Mesendoderm (in vitro differentiated cells): ENCODE measurements around the gene PPP2R2C.

Source experiments
- DNase-seq: peaks from one replicate; pipeline ENCODE4 v3.0.0; 2013
- H2AK5ac ChIP-seq: 2 replicates; pipeline ENCODE4 v1.6.1; 2013; ENCODE audit warnings: low read length, inconsistent platforms
- H2BK120ac ChIP-seq: 2 replicates; pipeline ENCODE4 v1.6.1; 2013; ENCODE audit warnings: low read depth, mild to moderate bottlenecking, low read length, moderate library complexity, mixed read lengths
- H2BK15ac ChIP-seq: replicated peaks from 2 replicates; pipeline ENCODE4 v1.6.1; 2013; ENCODE audit warnings: low read depth, mild to moderate bottlenecking, moderate library complexity
- H2BK5ac ChIP-seq: 2 replicates; pipeline ENCODE4 v1.6.1; 2013; ENCODE audit warnings: low read length, inconsistent platforms
- H3K18ac ChIP-seq: 2 replicates; pipeline ENCODE4 v1.6.1; 2013; ENCODE audit warnings: mild to moderate bottlenecking, low read length, mixed read lengths
- H3K23ac ChIP-seq: one replicate; pipeline ENCODE4 v1.6.1; 2013; ENCODE audit warnings: low read length
- H3K27ac ChIP-seq: 2 replicates; pipeline ENCODE4 v1.5.1; 2013; ENCODE audit warnings: low read depth, mild to moderate bottlenecking, inconsistent platforms, low read length, moderate library complexity
- H3K27me3 ChIP-seq: 2 replicates; pipeline ENCODE4 v1.6.1; 2013; ENCODE audit warnings: low read length, control low read depth, mild to moderate bottlenecking, inconsistent platforms; ENCODE audit not compliant: insufficient read depth, poor library complexity
- H3K36me3 ChIP-seq: 2 replicates; pipeline ENCODE4 v1.6.1; 2013; ENCODE audit warnings: low read length, inconsistent platforms; ENCODE audit not compliant: control insufficient read depth, insufficient read depth
- H3K4ac ChIP-seq: one replicate; pipeline ENCODE4 v1.6.1; 2013; ENCODE audit warnings: low read depth, mild to moderate bottlenecking, low read length, moderate library complexity
- H3K4me1 ChIP-seq: 2 replicates; pipeline ENCODE4 v1.6.1; 2013; ENCODE audit warnings: low read depth, low read length, inconsistent platforms; ENCODE audit not compliant: control insufficient read depth
- H3K4me2 ChIP-seq: 2 replicates; pipeline ENCODE4 v1.6.1; 2013; ENCODE audit warnings: low read length
- H3K4me3 ChIP-seq: 2 replicates; pipeline ENCODE4 v1.5.1; 2013; ENCODE audit warnings: mild to moderate bottlenecking, low read length
- H3K56ac ChIP-seq: one replicate; pipeline ENCODE4 v1.6.1; 2013; ENCODE audit warnings: low read length
- H3K79me1 ChIP-seq: 2 replicates; pipeline ENCODE4 v1.6.1; 2013; ENCODE audit warnings: low read length, inconsistent platforms
- H3K79me2 ChIP-seq: 2 replicates; pipeline ENCODE4 v1.6.1; 2013; ENCODE audit warnings: mild to moderate bottlenecking, low read length; ENCODE audit not compliant: control insufficient read depth, insufficient read depth
- H3K9ac ChIP-seq: 2 replicates; pipeline ENCODE4 v1.6.1; 2013; ENCODE audit warnings: low read length, inconsistent platforms
- H4K5ac ChIP-seq: one replicate; pipeline ENCODE4 v1.6.1; 2013; ENCODE audit warnings: low read length
- H4K8ac ChIP-seq: one replicate; pipeline ENCODE4 v1.6.1; 2013; ENCODE audit warnings: low read depth, mild to moderate bottlenecking, control low read depth, low read length, moderate library complexity
- WGBS: extraction: QIAGEN DNeasy Blood & Tissue Kit; methylation state at CpG from one replicate; pipeline ENCODE4 v1.1.7; 2013; ENCODE audit warnings: low lambda C conversion rate, missing lambda C conversion rate; ENCODE audit not compliant: insufficient coverage; ENCODE audit errors: extremely low coverage; 5-methylcytosine and 5-hydroxymethylcytosine counted together

The PPP2R2C gene

DNA sequence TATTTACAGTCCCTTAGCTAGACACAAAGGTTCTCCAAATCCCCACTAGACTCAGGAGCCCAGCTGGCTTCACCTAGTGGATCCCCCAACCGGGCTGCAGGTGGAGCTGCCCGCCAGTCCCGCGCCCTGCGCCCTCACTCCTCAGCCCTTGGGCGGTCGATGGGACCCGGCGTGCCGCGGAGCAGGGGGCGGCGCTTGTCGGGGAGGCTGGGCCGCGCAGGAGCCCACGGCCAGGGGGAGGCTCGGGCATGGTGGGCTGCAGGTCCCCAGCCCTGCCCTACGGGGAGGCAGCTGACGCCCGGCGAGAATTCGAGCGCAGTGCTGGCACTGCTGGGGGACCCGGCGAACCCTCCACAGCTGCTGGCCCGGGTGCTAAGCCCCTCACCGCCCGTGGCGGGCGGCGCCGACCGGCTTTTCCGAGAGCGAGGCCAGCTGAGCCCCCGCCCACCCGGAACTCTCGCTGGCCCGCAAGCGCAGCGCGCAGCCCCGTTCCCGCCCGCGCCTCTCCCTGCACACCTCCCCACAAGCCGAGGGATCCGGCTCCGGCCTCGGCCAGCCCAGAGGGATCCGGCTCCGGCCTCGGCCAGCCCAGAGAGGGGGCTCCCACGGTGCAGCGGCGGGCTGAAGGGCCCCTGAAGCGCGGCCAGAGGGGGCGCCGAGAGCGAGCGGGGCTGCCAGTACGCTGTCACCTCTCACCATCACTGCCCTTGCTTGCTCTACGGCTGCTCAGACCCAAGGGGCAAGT lies 163.3 kb downstream of the PPP2R2C start:
- Histone ChIP-seq H3K36me3 (peaks cover 2% of the 10 kb centered on the region), H3K4me2 (peak overlapping the region; percentile 59), H3K4me1 (no peaks in the 10 kb centered on the region), H2AK5ac (no peak overlapping the region), H2BK5ac (no peak overlapping the region), H3K27me3 (no peaks in the 10 kb centered on the region), H3K23ac (no peak overlapping the region), H2BK15ac (no peak overlapping the region), H3K79me2 (no peaks in the 10 kb centered on the region), H4K5ac (no peak overlapping the region), H3K18ac (no peak overlapping the region), H3K4me3 (no peak overlapping the region), H3K56ac (peak overlapping the region; percentile 79), H3K79me1 (no peaks in the 10 kb centered on the region), H2BK120ac (no peak overlapping the region), H3K9ac (peak overlapping the region; percentile 65), H4K8ac (no peak overlapping the region), H3K4ac (no peak overlapping the region), H3K27ac (no peak overlapping the region)
- WGBS: no CpG with 5 or more reads among the region's 65 CpGs
- peak; percentile 72 for DNase-seq

DNA sequence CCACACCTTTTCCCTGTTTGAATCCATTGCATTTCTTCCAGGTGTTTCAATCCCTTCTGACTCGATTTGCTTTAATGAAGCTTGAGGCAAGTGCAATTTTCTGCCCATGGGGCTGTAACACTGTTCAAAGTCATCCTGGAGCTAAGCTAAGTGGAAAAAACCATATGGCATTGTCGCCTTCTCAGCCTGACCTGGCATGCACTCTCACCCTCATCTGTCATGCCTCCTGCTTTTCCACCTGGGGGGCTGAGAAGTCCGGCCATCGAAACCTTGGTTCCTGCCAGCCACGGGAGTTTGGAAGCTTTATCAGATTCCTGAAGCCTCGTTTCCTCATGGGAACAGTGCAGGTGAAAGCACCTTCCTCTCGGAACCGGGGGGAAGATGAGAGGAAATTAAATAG lies 164.5 kb downstream of the PPP2R2C start:
- H3K4ac ChIP-seq: no peak overlapping the region
- no peaks in the 10 kb centered on the region for H3K79me1 ChIP-seq
- no CpG with 5 or more reads among the region's 8 CpGs for WGBS

DNA sequence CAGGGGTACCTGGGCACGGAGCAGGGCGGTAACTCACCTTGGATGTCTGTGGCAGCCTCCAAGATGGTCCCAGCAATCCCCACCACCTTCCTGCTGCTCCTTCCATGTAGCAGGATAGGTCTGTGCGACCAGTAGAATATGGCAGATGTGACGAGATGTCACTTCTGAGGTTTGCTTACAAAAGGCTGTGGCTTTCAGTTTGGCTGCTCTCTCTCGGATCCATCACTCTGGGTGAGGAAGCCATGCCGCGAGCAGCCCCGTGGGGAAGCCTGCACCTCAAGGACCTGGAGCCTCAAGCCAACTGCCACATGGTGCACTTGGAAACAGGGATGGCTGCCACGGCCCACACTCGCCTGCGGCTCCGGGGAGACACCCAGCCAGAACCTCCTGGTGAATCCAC lies 165.2 kb downstream of the PPP2R2C start:
- no peak overlapping the region for H3K4me2 ChIP-seq
- peaks cover 2% of the 10 kb centered on the region for H3K36me3 ChIP-seq
- no peaks in the 10 kb centered on the region for H3K79me2 ChIP-seq
- no peak overlapping the region for H2AK5ac ChIP-seq
- no peak overlapping the region for H4K8ac ChIP-seq
- no peak overlapping the region for H2BK5ac ChIP-seq
- H3K27me3 ChIP-seq: no peaks in the 10 kb centered on the region
- no peak overlapping the region for H3K4me3 ChIP-seq
- no peak overlapping the region for H2BK15ac ChIP-seq
- H3K9ac ChIP-seq: no peak overlapping the region
- no peaks in the 10 kb centered on the region for H3K79me1 ChIP-seq
- H3K56ac ChIP-seq: no peak overlapping the region
- H3K23ac ChIP-seq: no peak overlapping the region
- no peak overlapping the region for H3K18ac ChIP-seq
- DNase-seq: no peak
- no peaks in the 10 kb centered on the region for H3K4me1 ChIP-seq
- WGBS: no CpG with 5 or more reads among the region's 12 CpGs
- no peak overlapping the region for H4K5ac ChIP-seq
- H3K4ac ChIP-seq: no peak overlapping the region
- no peak overlapping the region for H3K27ac ChIP-seq
- no peak overlapping the region for H2BK120ac ChIP-seq

More for the DNA sequence above, 164.5 kb downstream of the PPP2R2C start:
- H2BK5ac ChIP-seq: no peak overlapping the region
- no peak overlapping the region for H2BK120ac ChIP-seq
- no peaks in the 10 kb centered on the region for H3K27me3 ChIP-seq
- H3K79me2 ChIP-seq: no peaks in the 10 kb centered on the region
- no peak overlapping the region for H3K27ac ChIP-seq
- no peak overlapping the region for H3K18ac ChIP-seq
- no peak overlapping the region for H4K8ac ChIP-seq
- H3K4me2 ChIP-seq: no peak overlapping the region
- no peak for DNase-seq
- H3K36me3 ChIP-seq: peaks cover 2% of the 10 kb centered on the region
- no peak overlapping the region for H3K9ac ChIP-seq
- no peak overlapping the region for H3K4me3 ChIP-seq
- no peak overlapping the region for H3K23ac ChIP-seq
- no peak overlapping the region for H4K5ac ChIP-seq
- H2AK5ac ChIP-seq: no peak overlapping the region
- H3K56ac ChIP-seq: no peak overlapping the region
- no peak overlapping the region for H2BK15ac ChIP-seq
- no peaks in the 10 kb centered on the region for H3K4me1 ChIP-seq

DNA sequence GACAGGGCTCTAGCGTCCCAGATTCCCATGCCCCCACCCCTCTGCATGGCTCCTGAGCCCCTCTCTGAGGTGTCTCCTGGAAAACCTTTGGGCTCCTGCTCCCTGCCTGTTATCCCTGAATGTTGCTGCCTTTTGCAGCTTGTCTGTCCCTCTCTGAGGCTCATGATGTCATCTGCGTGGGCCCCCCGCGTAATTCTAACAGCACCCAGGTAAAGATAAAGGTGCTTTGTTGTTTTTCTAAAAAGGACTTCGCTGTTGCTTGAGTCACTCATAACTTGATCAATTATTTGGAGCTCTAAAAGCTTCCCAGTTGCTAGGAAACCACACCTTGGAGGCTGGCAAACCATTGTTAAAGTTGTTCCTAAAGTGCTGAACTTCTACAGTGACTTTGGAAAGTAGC lies 166.1 kb downstream of the PPP2R2C start:
- Histone ChIP-seq H4K5ac (no peak overlapping the region), H2BK120ac (no peak overlapping the region), H3K27ac (no peak overlapping the region), H2BK5ac (no peak overlapping the region), H3K23ac (no peak overlapping the region), H3K36me3 (peaks cover 2% of the 10 kb centered on the region), H3K18ac (no peak overlapping the region), H3K27me3 (no peaks in the 10 kb centered on the region), H2AK5ac (no peak overlapping the region), H4K8ac (no peak overlapping the region), H3K4me3 (no peak overlapping the region), H3K4me1 (no peaks in the 10 kb centered on the region), H3K4me2 (no peak overlapping the region), H3K9ac (no peak overlapping the region), H3K4ac (no peak overlapping the region), H2BK15ac (no peak overlapping the region), H3K56ac (no peak overlapping the region), H3K79me1 (no peaks in the 10 kb centered on the region), H3K79me2 (no peaks in the 10 kb centered on the region)
- no CpG with 5 or more reads among the region's 5 CpGs for WGBS
- no peak for DNase-seq

DNA sequence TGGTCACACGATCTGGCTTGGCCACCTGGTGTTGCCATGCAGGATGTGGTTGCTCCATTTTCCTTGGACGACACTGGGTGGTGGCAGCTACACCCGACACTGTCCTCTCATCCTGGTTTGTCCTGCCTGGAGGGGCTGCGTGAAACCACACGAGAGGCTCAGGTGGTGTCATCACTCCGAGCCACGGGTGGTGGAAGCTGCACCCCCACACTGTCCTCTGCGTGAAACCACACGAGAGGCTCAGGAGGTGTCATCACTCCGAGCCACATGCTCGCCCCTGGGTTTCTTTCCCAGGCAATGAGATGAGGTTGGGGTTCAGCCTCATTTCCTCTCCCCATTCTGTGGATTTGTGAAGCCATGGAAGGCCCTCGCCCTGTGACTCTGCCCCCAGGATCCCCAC lies 168.5 kb downstream of the PPP2R2C start:
- no peak overlapping the region for H3K4me3 ChIP-seq
- no CpG with 5 or more reads among the region's 12 CpGs for WGBS
- no peak overlapping the region for H3K4ac ChIP-seq
- H4K8ac ChIP-seq: no peak overlapping the region
- H3K4me2 ChIP-seq: no peak overlapping the region
- H3K18ac ChIP-seq: no peak overlapping the region
- no peaks in the 10 kb centered on the region for H3K79me2 ChIP-seq
- no peaks in the 10 kb centered on the region for H3K4me1 ChIP-seq
- H3K9ac ChIP-seq: no peak overlapping the region
- H2AK5ac ChIP-seq: no peak overlapping the region
- H3K36me3 ChIP-seq: peaks cover 2% of the 10 kb centered on the region
- no peak overlapping the region for H3K27ac ChIP-seq
- DNase-seq: no peak
- H2BK15ac ChIP-seq: no peak overlapping the region
- no peak overlapping the region for H2BK5ac ChIP-seq
- no peak overlapping the region for H3K56ac ChIP-seq
- H3K79me1 ChIP-seq: no peaks in the 10 kb centered on the region
- H3K27me3 ChIP-seq: no peaks in the 10 kb centered on the region
- H2BK120ac ChIP-seq: no peak overlapping the region
- H4K5ac ChIP-seq: no peak overlapping the region
- H3K23ac ChIP-seq: no peak overlapping the region

DNA sequence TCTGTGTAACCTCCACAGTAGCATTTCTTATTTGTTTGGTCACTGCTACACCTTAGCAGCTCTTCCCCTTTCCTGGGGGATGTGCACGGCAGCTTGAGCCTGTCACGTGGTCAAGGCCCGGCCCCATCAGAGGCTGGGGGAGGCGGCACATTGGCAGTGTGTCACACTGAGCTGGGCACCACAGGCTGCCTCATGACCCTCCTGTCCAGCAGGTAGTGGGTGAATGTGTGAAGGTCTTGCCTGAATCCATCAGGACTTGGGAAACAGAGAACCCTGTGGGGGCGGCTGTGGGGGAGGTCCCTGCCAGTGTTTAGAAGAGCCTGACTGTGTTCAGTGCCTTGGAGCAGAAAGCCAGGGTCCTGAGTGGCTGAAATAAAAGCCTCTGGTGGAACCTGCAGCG lies 169.5 kb downstream of the PPP2R2C start:
- Histone ChIP-seq H3K79me2 (no peaks in the 10 kb centered on the region), H2BK5ac (no peak overlapping the region), H4K5ac (no peak overlapping the region), H3K23ac (no peak overlapping the region), H2BK15ac (no peak overlapping the region), H3K36me3 (peaks cover 2% of the 10 kb centered on the region), H3K18ac (no peak overlapping the region), H3K4me3 (no peak overlapping the region), H3K4me1 (no peaks in the 10 kb centered on the region), H2AK5ac (no peak overlapping the region), H3K56ac (no peak overlapping the region), H3K4me2 (no peak overlapping the region), H2BK120ac (no peak overlapping the region), H3K27me3 (no peaks in the 10 kb centered on the region), H3K79me1 (no peaks in the 10 kb centered on the region), H3K27ac (no peak overlapping the region), H4K8ac (no peak overlapping the region), H3K9ac (no peak overlapping the region), H3K4ac (no peak overlapping the region)
- WGBS: no CpG with 5 or more reads among the region's 6 CpGs
- no peak for DNase-seq
